GM12892 (cell line): ENCODE measurements around the gene PRELID3B.

Experiments
- POLR2A ChIP-seq: IDR thresholded peaks from 2 replicates; pipeline ENCODE4 v1.6.1; 2011; ENCODE audit warnings: low read depth, low read length, control low read depth
- TAF1 ChIP-seq: IDR thresholded peaks from 2 replicates; pipeline ENCODE4 v1.6.1; 2011; ENCODE audit warnings: low read depth, mild to moderate bottlenecking, control low read depth, low read length, borderline replicate concordance

DNA sequence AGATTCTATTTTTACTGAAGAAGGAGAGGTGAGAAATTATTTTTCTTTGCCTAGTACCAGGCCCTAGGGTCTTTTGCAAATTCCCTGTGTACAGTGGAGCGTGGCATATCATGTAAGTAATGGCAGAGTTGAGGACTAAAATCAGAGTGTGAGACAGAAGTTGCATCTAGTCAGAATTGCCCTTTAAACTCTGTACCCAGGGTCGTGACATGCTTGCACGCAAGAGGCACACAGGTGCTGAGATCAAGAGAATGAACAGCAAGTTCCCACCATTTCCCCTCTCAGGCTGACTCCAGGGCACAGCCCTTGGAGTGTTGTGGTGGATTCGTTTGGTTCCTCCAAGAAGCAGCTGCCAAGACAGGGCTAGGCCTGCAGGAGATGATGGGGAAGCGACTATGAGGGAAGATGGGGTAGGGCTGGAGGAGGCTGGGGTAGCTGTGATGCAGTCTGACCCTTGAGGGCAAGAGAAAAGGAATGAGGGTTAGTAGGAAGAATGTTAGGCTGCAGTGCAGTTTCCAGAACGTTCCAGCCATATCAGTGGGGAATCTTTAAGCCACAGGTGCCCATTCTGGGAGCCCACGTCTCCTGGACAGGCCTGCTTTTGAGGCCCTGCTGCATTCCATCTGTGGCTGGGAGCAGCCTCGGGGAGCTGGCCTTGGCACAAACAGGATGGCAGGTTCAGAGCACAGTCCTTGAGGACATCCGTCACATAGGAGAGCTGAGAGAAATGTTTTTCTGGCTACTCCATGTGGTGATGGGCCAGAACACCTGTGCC is 54.6 kb downstream of the PRELID3B start:
- no peak for TF ChIP-seq TAF1
- no peak for TF ChIP-seq POLR2A
